ENCODE measurements around the gene JMJD1C.

JMJD1C gene

DNA sequence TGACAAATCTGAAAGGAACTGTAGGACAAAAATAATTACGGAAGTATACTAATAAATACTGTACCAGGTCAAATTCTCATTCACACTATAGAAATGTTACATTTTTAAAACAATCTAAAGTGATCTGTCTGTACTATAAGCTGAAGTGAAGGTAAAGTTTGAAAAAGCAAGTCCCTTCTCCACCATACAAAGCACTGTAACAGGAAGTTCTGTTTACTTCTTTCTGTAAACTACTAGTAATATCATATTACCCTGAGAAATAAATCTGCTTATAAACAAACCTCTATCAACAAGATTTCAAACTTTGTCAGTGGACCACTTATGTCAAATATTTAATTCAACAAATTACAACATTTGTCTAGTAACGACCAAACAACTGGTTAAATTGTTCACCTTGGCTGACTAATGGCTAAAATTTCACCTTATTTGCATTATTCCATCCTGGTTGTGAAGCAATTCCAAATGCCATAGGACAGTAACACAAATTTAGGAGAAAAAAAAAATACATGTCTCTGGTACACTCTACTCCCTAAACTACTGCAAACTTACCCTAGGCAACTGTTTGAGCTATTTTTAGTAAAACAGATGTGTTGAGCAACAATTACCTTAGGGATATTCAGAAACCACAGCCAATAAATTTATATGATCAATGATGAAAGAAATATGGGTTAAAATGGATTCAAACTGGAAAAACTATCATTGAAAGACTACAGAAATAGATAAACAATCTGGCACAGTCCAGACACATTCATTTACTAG lies 206.7 kb downstream of the JMJD1C start:
- Histone ChIP-seq H3K4me2 (ENCODE audit: low read depth, low read length, poor library complexity, severe bottlenecking) (peak overlapping the region; percentile 100), H3K4me3 (ENCODE audit: insufficient read depth, low read length, poor library complexity, severe bottlenecking) (peak overlapping the region; percentile 35), H3K9me2 (replicated peaks; ENCODE audit: insufficient read depth, low read length) (no peaks in the 10 kb centered on the region), H3F3A (ENCODE audit: insufficient read depth) (peaks cover 69% of the 10 kb centered on the region), H3K27me3 (ENCODE audit: low read length) (no peaks in the 10 kb centered on the region), H3K9me3 (ENCODE audit: insufficient read depth, low read length) (no peaks in the 10 kb centered on the region), H3K79me2 (ENCODE audit: insufficient read depth, low read length) (peaks cover 99% of the 10 kb centered on the region), H3K9ac (ENCODE audit: low read length) (peak overlapping the region; percentile 5; the same call in 1 of the 2 replicates), H2AFZ (ENCODE audit: low read depth, low read length, severe bottlenecking) (no peak overlapping the region), H3K36me3 (ENCODE audit: low read length) (peaks cover 7% of the 10 kb centered on the region), H3K27ac (ENCODE audit: low read depth, low read length) (peak overlapping the region; percentile 95), H4K20me1 (ENCODE audit: low read depth, low read length) (peaks cover 6% of the 10 kb centered on the region)
- TF ChIP-seq EZH2phosphoT487 (conservative IDR thresholded peaks at IDR 0.05; ENCODE audit: low read length): no peak
- TF ChIP-seq, protein P1, sequence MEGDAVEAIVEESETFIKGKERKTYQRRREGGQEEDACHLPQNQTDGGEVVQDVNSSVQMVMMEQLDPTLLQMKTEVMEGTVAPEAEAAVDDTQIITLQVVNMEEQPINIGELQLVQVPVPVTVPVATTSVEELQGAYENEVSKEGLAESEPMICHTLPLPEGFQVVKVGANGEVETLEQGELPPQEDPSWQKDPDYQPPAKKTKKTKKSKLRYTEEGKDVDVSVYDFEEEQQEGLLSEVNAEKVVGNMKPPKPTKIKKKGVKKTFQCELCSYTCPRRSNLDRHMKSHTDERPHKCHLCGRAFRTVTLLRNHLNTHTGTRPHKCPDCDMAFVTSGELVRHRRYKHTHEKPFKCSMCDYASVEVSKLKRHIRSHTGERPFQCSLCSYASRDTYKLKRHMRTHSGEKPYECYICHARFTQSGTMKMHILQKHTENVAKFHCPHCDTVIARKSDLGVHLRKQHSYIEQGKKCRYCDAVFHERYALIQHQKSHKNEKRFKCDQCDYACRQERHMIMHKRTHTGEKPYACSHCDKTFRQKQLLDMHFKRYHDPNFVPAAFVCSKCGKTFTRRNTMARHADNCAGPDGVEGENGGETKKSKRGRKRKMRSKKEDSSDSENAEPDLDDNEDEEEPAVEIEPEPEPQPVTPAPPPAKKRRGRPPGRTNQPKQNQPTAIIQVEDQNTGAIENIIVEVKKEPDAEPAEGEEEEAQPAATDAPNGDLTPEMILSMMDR (IDR thresholded peaks at IDR 0.05; ENCODE audit: insufficient read depth, low read length, poor library complexity, severe bottlenecking): no peak

GRCh38 chr10:63257778-63258177 lies 208.0 kb downstream of the JMJD1C start:
- H3F3A ChIP-seq (ENCODE audit: insufficient read depth): peaks cover 60% of the 10 kb centered on the region
- peaks cover 6% of the 10 kb centered on the region for H4K20me1 ChIP-seq (ENCODE audit: low read depth, low read length)
- no peak overlapping the region for H2AFZ ChIP-seq (ENCODE audit: low read depth, low read length, severe bottlenecking)
- no peaks in the 10 kb centered on the region for H3K27me3 ChIP-seq (ENCODE audit: low read length)
- peak overlapping the region; percentile 100 for H3K4me2 ChIP-seq (ENCODE audit: low read depth, low read length, poor library complexity, severe bottlenecking)
- H3K36me3 ChIP-seq (ENCODE audit: low read length): peaks cover 2% of the 10 kb centered on the region; the same call in 1 of the 2 replicates
- H3K79me2 ChIP-seq (ENCODE audit: insufficient read depth, low read length): peaks cover 99% of the 10 kb centered on the region
- no peak overlapping the region for H3K9ac ChIP-seq (ENCODE audit: low read length)
- peak overlapping the region; percentile 95 for H3K27ac ChIP-seq (ENCODE audit: low read depth, low read length)
- H3K9me2 ChIP-seq (replicated peaks; ENCODE audit: insufficient read depth, low read length): no peaks in the 10 kb centered on the region
- no peaks in the 10 kb centered on the region for H3K9me3 ChIP-seq (ENCODE audit: insufficient read depth, low read length)
- no peak for TF ChIP-seq EZH2phosphoT487 (conservative IDR thresholded peaks at IDR 0.05; ENCODE audit: low read length)
- TF ChIP-seq, protein P1 (IDR thresholded peaks at IDR 0.05; ENCODE audit: insufficient read depth, low read length, poor library complexity, severe bottlenecking): no peak
- H3K4me3 ChIP-seq (ENCODE audit: insufficient read depth, low read length, poor library complexity, severe bottlenecking): no peak overlapping the region

DNA sequence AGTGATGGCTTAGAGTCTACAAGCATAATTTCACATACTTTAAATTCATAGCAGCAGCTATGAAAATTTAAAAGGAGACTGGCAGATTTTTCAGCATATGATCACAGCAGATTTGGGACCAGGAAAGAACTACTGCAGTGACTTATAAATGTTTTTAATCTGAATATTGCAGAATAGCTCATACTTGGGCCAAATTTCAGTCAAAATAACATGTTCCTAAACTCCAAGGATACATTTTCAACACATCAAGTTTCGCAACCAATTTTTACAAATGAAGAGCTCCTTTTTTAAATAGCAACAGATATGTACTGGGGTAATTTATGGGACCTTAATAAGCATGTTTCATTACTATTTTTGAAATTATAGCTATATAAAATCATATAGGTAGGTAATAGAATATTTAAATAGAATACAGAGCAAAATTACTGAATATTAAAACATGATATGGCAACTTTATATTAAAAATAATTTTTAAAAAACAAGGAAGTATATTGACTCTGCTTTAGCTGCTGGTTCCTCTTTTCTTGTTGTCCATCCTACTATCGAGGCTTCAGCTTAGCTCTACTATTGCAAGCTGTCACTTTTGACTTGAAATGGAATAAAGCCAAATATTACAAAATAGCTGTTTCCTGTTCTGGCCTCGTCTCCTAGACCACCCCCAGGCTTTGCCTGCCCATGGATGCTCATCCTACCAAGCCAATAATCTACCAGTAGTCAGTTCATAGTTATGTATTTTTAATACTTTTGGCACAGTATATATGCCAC lies 209.6 kb downstream of the JMJD1C start:
- Histone ChIP-seq H3K4me2 (ENCODE audit: low read depth, low read length, poor library complexity, severe bottlenecking) (peak overlapping the region; percentile 100), H3K27me3 (ENCODE audit: low read length) (no peaks in the 10 kb centered on the region), H3K36me3 (ENCODE audit: low read length) (peaks cover 2% of the 10 kb centered on the region; the same call in 1 of the 2 replicates), H3K9me2 (replicated peaks; ENCODE audit: insufficient read depth, low read length) (no peaks in the 10 kb centered on the region), H2AFZ (ENCODE audit: low read depth, low read length, severe bottlenecking) (no peak overlapping the region), H3K79me2 (ENCODE audit: insufficient read depth, low read length) (peaks cover 99% of the 10 kb centered on the region), H3K27ac (ENCODE audit: low read depth, low read length) (peak overlapping the region; percentile 30), H3K9ac (ENCODE audit: low read length) (no peak overlapping the region), H3K4me3 (ENCODE audit: insufficient read depth, low read length, poor library complexity, severe bottlenecking) (no peak overlapping the region), H3K9me3 (ENCODE audit: insufficient read depth, low read length) (no peaks in the 10 kb centered on the region), H4K20me1 (ENCODE audit: low read depth, low read length) (peaks cover 6% of the 10 kb centered on the region), H3F3A (ENCODE audit: insufficient read depth) (peaks cover 45% of the 10 kb centered on the region)
- TF ChIP-seq, protein P1 (IDR thresholded peaks at IDR 0.05; ENCODE audit: insufficient read depth, low read length, poor library complexity, severe bottlenecking): no peak
- TF ChIP-seq EZH2phosphoT487 (conservative IDR thresholded peaks at IDR 0.05; ENCODE audit: low read length): no peak

All from SU-DHL-6 (cell line).